GF-D8 (cell line): Measurements from ENCODE around the gene NKD2.
"Not testable (repeated sequence)": the region's sequence is repeated elsewhere in the genome, so short reads cannot be mapped to it uniquely, and the experiment has no call there.

Source experiments
- DNase-seq: peaks from one replicate; lab custom pipeline; 2025; lab: John Stamatoyannopoulos, UW

Gene NKD2, protein sequence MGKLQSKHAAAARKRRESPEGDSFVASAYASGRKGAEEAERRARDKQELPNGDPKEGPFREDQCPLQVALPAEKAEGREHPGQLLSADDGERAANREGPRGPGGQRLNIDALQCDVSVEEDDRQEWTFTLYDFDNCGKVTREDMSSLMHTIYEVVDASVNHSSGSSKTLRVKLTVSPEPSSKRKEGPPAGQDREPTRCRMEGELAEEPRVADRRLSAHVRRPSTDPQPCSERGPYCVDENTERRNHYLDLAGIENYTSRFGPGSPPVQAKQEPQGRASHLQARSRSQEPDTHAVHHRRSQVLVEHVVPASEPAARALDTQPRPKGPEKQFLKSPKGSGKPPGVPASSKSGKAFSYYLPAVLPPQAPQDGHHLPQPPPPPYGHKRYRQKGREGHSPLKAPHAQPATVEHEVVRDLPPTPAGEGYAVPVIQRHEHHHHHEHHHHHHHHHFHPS

DNA sequence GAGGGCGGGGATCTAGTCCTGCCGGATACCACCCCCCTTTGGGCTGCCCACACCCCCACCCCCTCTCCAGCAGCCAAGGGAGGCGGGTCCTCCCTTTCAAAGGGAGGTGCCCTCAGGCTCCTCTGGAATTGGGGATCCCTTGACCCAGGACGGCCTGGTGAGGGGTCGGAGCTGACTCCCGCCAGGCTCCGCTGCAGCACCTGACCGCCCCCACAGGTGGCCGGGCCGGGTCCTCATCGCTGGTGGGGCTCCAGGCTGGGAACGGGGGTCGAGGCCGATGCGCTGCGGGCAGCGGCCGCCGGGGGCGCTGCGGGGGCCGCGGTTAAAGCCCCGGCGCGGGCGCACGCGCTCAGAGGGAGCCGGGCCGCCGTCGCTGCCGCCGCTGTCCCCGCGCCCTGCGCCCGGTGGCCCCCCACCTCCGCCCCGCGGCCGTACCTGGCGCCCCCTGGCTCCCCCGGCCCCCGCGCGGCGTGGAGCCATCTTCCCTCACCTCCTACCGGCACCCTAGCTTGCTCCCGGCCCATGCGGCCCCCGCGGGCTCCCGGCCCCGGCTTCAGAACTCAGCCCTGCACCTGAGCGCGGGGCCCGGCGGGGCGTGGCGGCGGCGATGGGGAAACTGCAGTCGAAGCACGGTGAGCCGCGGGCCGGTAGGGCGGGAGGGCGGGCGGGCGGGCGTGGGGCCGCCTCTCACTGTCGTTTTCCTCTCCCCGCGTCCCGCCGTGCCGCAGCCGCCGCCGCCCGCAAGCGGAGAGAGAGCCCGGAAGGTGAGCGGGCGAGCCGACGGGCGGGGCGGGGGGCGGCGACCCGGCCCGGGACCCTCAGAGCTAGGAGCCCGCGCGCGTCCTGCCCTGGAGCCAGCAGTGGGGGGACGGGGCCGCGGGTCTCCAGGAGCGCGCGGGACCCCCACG lies at the start of gene NKD2:
NKD2 (plus strand) TSS at position 352 of the 908 bp plus-strand sequence; CDS start at position 608, 256 bp downstream.
- no peak for DNase-seq

DNA sequence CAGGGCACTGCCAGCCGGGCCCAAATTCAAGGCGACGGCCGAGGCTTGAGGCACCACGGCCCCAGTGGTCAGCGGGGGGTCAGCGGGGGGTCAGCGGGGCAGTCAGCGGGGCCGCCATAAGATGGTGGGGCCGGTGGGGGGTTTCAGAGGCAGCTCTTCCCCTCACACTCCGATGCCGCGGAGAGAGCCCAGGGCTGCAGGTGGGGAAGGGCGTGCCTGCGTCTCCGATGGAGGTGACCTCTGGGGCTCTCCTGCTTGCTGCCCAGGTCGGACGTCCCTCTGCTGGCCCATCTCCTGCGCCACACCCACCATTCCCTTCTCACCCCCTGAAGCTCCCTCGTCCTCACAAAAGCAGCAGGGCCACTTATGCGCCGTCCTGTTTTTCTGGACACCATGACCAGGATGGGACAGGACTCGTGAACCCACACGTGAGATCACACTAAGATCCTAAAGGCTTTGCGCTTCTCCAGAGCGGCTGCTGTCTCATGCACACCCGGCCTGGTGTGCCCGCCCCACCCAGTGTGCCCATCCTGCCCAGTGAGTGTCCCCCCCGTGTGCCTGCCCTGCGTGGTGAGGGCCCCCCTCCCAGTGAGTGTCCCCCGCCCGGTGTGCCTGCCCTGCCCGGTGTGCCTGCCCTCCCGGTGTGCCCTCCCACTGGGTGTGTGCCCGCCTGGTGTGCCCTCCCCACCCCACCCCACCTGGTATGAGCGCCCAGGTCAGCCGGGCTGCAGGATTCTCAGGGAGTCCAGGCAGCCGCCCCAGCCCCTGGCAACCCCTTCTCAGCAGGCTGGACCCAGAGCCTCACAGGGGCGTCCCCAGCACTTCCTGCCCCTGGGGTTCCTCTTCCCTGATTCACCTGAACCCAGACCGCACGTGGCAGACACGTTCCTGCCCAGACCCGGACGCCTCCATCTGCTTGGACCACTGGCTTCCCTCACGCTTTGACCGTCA lies 48.7 kb upstream of the NKD2 start:
- DNase-seq = no peak

DNA sequence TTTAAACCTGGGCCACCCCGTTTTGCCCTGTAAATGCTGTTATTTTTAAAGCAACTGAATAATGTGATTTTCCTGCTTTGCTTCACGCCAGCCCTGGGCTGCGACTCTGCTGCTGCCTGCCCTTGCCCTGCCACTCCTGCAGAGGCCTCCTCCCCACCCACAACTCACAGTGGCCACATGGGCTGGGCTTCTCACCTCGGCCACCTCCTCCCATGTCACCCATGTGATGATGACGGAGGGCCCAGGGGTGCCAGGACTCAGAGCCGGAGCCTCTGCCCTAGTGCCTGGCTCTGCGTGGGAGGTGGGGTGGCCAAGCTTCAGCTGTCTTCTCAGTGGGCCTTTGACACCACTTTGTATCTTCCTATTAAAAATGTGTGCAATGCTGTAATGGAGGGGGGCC lies 48.1 kb upstream of the NKD2 start:
- no peak for DNase-seq

DNA sequence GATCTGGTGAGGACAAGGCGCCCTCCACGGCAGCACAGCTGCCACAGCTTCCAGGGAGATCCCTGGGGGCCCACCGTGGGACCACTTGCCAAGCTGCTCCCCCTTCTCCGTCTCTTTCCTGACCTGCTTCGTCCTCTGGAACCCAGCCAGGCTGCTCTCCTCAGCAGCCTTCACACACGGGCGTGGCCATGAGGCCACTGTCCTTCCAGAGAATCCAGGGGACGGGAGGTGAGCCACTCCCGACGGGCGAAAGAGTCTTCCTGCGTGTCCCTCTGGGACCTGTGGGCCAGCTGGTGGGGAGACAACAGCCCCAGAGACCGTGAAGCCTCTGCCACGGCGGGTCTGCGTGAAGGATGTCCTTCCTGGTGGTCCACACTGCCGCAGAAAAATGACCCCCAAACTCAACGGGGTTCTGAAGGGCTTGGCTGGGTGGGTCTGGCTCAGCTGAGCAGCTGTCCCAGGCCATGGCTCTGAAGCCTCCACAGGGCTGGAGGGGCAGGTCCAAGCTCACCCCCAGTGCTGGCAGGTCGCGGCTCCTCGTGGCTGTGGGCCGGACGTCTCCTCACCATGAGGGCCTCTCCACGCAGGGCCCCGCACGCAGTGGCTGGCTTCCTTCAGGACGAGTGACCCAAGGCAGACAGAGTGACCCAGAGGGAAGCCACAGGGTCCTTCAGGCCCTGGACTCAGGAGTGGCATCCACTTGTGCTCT lies 47.4 kb upstream of the NKD2 start:
- no peak for DNase-seq

DNA sequence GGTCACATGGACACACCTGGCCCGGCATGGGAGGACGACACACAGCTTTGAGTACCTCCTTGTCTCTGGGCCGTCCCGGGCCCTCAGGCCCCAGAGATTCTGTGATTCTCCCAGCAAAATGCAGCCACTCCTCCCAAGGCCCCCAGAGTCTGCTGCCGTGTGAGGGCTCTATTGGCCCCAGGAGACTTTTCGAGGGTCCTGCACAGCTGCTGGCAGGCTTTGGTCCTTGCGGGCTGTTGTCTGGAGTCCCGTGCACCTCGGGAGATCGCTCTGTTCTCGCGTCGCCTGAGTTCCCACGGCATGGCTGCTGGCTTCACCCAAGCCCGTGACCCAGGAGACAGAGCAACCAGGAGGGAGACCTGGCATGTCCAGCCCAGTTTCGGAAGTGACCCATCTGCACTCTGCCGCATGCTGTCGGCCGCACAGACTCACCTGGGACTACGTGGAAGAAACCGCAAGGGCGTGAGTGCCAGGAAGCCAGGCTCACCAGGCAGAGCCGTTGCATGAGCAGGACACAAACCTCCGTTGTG lies 46.8 kb upstream of the NKD2 start:
- DNase-seq = no peak

DNA sequence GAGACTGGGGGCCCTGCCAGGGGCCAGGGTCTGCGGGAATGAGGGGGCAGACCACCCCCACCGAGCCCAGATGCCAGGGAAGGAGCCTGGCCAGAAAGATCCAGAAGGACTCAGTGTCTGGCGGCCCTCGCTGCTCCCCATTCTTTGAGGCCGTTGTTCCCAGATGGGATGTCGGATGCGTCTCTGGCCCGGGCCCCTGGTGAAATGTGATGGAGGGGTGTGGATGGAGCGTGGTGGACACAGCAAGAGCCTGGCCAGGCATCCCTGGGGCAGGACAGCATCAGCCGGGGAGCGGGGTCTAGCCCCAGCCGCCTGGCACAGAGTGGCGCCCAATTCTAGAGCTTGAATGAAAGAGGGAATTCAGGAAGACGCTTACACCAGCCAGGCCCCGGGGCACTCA lies 46.2 kb upstream of the NKD2 start:
- no peak for DNase-seq

DNA sequence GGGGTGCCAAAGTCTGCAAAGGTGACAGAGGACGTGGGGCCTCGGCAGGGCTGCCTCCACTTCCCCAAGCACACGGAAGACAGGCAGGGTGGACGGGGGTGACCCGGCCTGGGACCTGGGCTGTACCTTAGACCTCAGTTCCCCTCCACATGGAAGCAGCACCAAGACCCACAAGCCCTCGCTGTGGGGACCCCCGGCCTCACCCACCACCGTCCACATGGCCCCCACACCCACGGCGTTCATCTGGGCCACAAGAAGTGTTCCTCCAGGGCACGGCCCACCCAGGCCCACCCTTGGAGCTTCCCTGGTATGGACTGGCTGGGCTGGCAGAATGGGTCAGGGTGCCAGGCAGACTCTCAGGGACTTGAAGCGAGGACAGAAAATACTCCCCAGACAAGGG lies 45.8 kb upstream of the NKD2 start:
- DNase-seq = no peak

DNA sequence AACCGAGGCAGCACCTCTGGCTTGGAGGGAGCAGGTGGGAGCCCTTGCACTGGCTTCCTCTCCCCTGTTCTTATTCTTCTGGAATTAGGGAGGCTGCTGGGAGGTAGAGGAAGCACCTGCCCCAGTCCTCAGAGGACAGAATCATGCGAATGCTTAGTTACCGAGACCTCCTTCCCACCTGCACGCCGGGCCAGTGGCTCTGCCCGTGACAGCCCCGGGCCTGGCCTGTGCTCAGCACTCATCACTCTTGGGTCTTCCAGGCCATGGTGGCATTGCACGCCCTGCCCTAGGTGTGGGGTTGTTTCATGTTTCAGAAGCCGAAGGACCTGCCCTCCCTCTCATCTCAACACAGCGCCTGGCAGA lies 45.3 kb upstream of the NKD2 start:
- DNase-seq = no peak

DNA sequence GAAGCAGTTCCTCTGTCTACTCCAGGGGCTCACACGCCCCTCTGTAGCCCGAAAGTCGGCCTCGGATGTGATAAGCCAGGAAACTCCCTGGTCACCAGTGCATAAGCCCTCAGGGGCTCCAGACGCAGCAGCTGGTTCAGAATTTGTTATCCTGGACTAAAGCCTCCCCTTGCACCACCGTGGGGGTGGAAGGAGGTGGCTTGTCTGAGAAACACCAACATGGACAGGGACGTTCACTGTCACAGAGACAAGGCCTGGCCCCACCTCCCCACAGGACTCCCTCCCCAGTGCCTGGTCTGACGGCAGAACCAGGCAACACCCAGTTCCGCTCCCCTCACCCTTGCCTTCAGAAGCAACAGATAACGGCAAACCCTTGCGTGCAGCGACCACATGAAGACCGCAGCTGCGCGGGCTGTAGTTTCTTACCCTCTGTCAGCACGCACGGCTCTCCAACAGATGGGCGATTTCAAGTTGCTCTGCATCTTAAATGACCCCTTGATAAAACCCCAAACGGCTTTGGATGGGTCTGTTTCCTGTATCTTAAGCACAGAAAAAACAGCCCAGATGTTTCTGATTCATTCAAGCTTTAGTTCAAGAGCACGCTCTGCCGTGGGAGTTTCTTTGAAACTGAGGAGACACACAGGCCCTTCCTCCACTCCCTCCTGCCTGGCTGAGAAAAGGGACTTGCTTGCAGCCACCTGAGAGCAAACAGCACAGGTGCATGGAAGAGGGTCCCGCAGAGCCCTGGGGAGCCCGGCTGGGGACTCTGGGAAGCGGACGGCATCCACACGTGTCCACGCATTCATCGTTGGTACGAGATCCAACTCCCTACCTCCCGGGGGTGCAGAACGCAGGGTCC lies 44.7 kb upstream of the NKD2 start:
- DNase-seq = no peak

DNA sequence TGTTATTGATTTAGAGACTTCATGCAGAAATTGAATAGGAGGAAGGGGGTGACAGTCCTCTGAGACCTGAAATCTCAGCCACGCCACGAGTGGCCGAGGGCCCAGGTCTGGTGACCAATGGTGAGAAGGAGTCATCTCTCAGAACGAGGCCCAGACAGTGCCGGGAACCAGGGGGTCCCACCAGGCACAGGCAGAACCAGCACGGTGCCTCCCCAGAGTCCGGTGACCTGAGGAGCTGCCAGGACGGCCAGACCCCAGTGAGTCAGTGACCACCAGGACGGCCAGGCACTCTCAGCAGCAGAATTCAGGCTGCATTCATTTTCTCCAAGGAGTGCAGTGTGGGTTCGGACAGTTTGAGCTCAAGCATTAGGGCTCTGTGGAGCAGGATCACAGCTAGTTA lies 43.8 kb upstream of the NKD2 start:
- no peak for DNase-seq

DNA sequence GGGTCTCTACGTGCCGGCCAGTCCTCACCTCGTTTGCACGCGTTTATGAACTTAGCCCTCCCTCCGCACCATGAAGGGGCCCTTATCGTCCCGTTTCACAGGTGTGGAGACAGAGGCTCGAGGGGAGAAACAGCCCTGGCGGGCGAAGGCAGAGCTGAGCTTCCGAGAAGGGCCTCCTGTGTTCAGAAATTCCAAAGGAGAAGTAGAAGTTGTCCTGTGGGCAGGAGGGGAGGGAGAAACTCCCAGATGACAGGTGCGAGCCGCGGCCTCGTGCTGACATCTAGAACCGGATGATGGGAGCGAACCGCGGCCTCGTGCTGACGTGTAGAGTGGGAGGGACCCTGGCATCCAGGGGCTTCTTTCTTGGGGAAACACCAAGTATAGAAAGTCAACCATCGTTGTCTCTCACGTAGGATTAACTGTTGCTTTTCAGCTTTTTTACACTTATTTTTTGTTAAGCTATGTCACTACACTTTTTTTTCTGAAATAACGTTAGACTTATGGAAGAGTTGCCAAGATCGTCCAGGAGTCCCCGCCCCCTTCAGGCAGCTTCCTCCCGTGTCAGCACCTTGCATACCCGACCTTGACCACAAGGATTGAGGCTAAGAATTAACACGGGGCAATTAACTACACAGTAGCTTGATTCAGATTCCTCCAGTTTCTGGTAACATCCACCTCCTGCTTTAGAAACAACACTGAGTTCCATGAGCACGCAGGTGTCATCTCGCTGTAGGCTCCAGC lies 42.8 kb upstream of the NKD2 start:
- no peak for DNase-seq

DNA sequence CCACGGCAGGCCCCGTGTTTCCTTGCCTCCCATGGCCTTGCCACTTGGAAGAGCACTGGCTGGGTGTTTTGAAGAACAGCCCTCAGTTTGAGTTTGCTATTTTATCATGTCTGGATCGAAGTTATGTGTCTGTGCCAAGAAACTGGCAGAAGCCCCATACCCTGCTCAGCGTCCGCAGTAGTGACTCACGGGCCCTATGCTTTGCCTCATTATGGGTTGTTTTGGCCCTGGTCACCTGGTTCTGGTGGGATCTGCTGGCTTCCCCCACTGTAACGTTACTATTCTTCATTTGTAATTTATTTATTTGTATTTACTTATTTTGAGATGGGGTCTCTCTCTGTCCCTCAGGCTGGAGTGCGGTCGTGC lies 42.3 kb upstream of the NKD2 start:
- DNase-seq = no peak

DNA sequence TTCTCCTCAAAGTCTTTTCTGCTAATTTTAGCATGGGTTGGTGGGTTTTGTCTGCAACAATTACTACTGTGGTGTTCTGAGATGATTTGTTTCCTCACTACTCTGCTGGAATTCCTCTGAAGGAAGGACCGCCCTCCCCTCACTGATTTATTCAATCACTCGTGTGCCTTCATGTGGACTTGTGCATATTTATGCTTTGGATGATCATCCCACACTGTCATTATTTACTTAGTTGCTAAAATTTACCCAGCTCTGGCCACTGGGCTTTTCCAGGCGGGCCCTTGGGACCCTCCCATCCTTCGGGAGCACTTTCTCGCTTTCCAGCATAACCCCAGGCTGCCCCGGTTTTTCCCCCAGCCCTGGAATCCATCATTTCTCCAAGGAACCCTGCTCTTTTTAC lies 41.7 kb upstream of the NKD2 start:
- DNase-seq = no peak

DNA sequence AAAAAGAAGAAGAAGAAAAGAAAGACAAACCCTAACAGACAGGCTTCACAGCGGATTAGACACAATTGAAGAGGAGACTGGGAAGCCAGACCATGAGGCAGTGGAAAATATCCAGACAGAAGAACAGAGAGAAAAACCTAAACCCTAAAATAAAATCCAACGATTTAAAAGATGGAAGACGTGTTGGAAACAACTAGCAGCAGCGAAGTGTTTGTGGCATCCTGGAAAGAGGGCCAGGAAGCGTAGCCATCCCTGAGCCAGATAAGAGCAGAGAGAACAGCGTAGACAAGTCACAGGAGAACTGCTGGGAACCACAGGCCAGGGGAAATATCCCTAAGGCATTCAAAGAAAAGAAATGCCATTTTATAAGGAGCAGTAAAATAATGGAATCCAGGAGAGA lies 39.7 kb upstream of the NKD2 start:
- DNase-seq = no peak

DNA sequence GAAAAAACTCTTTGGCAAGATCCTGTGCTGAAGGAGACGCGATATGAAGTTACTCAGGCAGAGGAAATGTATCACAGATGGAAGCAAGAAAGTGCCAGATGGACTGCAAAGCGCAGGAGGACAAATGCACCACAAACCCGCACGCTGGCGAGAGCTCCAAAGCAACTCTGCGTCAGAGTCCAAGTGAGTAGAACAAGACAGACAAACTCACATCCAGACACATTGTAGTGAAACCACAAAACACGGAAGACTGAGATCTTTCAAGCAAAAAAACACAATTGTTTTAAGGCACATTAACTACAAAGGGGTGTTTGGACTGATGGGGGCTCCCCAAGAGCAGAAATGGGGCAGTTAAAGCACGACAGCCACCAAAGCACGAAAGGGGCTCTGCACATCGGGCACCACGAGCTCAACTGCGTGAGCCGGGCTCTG lies 39.2 kb upstream of the NKD2 start:
- no peak for DNase-seq

DNA sequence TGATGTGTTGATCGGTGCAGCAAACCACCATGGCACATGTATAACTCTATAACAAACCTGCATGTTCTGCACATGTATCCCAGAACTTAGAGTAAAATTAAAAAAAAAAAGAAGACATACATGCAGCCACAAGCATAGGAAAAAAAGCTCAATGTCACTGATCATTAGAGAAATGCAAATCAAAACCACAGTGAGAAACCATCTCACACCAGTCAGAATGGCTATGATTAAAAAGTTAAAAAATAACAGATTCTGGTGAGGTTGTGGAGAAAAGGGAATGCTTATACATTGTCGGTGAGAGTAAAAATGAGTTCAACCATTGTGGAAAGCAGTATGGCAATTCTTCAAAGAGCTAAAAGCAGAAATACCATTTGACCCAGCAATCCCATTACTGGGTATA lies 36.0 kb upstream of the NKD2 start:
- not testable (repeated sequence) for DNase-seq

DNA sequence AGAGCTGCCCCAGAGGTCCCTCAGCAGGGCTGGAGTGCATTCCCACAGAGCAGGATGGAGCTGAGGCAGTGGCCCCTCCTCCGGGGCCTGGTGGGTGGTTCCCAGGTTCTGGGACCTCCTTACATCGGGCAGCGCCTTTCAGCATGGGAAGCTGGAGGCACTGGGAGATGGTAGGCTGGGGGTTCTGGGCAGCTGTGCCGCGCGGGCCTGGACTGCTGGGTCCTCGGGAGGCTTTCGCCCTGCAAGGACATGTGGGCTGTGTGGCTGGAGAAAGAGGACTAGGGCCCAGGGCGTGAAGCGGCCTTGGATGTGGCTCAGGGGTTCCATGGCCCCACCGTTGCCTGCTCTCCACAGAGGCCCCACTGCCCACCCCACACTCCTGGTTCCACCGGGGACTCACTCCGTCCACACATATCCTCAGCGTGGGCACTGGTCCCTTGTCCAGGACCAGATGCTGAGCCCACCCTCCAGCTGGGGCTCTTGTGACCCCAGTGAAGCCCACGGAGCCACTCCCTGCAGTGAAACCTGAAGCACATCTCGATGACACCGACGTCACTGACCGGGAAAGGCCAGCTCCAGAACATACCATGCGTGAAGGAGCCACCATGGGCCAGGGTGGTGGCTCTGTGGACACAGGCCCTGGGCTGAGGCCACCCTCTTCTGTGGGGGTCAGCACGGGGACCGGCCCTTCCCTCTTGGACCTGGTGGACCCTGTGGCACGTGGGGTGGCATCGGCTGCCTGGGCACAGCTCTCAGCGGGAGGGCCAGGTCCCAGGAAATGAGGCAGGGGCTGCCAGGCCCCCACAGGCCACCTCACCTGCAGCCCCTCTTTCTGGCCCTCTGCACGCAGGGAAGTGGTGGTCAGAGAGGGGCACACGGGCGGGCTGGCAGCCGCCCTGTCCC lies 31.5 kb upstream of the NKD2 start:
- DNase-seq = no peak

DNA sequence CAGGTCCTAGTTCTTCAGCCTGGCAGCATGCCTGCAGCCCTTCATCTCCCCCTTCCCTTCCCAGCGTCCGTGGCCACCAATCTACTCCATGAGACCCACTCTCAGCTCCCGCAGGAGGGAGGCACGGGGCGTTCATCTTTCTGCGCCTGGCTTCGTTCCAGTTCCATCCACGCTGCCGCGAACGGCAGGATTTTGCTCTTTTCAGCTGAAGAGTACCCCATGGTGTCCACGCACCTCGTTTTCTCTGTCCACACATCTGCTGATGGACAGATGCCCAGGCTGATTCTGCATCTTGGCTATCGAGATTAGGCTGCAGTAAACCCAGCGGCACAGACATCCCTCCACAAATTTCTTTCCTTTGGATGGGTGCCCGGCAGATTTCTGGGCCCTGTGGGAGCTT lies 30.5 kb upstream of the NKD2 start:
- no peak for DNase-seq
